H1 (cell line): ENCODE measurements around the gene ADORA1. TPM values are rescaled to one million over a fixed set of nuclear protein-coding genes. Genes with fewer than 3 reads are reported as not detected.

Experiments used
- CTCF ChIA-PET: fragments of 300-600 bp; sonication (Branson Sonifier 250); formaldehyde crosslinking; loops from one replicate; lab custom pipeline; 2021; ENCODE audit not compliant: partially characterized antibody; lab: Charles Lee
- POLR2A ChIA-PET: fragments of 300-600 bp; sonication (Branson Sonifier 250); formaldehyde crosslinking; loops from one replicate; lab custom pipeline; 2021; ENCODE audit warnings: inconsistent platforms; ENCODE audit not compliant: partially characterized antibody; lab: Charles Lee
- DNase-seq, 2 experiments: peaks; one replicate each; pipeline versions ENCODE4 v3.0.0 to v3.0.0-alpha.2; 2010 to 2022; ENCODE audit warnings: low spot score in 2 of 2, low read depth in 1 of 2, mixed read lengths in 1 of 2
- FAIRE-seq: peaks from 2 replicates; lab custom pipeline; 2011; peaks lifted over from hg19 to GRCh38; lab: Jason Lieb, UNC
- H2AFZ ChIP-seq: 2 replicates; pipeline ENCODE4 v1.8.1; 2012; ENCODE audit warnings: low read length, inconsistent platforms
- H2AK5ac ChIP-seq: 2 replicates; pipeline ENCODE4 v1.6.1; 2013; ENCODE audit warnings: low read depth, low read length
- H2BK120ac ChIP-seq: replicated peaks from 2 replicates; pipeline ENCODE3; 2013; ENCODE audit warnings: low read depth, low read length, inconsistent platforms
- H2BK12ac ChIP-seq: 2 replicates; pipeline ENCODE4 v1.6.1; 2013; ENCODE audit warnings: low read depth, low read length
- H2BK15ac ChIP-seq: 2 replicates; pipeline ENCODE4 v1.6.1; 2013; ENCODE audit warnings: low read length
- H2BK20ac ChIP-seq: 2 replicates; pipeline ENCODE4 v1.6.1; 2013; ENCODE audit warnings: low read length
- H2BK5ac ChIP-seq: 2 replicates; pipeline ENCODE4 v1.6.1; 2013; ENCODE audit warnings: low read depth, low read length
- H3K14ac ChIP-seq: 2 replicates; pipeline ENCODE4 v1.6.1; 2013; ENCODE audit warnings: inconsistent platforms; ENCODE audit not compliant: insufficient read length
- H3K18ac ChIP-seq: 2 replicates; pipeline ENCODE4 v1.6.1; 2013; ENCODE audit warnings: low read length; ENCODE audit errors: extremely low read depth
- H3K23ac ChIP-seq: 2 replicates; pipeline ENCODE4 v1.6.1; 2013; ENCODE audit warnings: inconsistent platforms; ENCODE audit not compliant: insufficient read length
- H3K23me2 ChIP-seq: 2 replicates; pipeline ENCODE4 v1.6.1; 2013; ENCODE audit warnings: low read depth, low read length
- H3K27ac ChIP-seq: 2 replicates; pipeline ENCODE4 v1.6.1; 2011; ENCODE audit warnings: low read depth, low read length, inconsistent platforms
- H3K27me3 ChIP-seq, 4 experiments: replicated peaks in 1 of 4; 1 replicate in 1 of 4; 2 replicates in 3 of 4; pipeline versions ENCODE4 v1.6.1 to v1.8.1; 2011 to 2013; ENCODE audit warnings: low read length in 3 of 4, mild to moderate bottlenecking in 3 of 4, inconsistent platforms in 2 of 4, mixed read lengths in 2 of 4, moderate library complexity in 1 of 4; ENCODE audit not compliant: control insufficient read depth in 3 of 4, insufficient read depth in 3 of 4; ENCODE audit errors: extremely low read depth in 1 of 4
- H3K36me3 ChIP-seq, 4 experiments: 2 replicates each; pipeline versions ENCODE4 v1.6.1 to v1.8.1; 2011 to 2013; ENCODE audit warnings: mild to moderate bottlenecking in 4 of 4, low read length in 3 of 4, moderate library complexity in 2 of 4, control low read depth in 1 of 4, inconsistent platforms in 1 of 4; ENCODE audit not compliant: insufficient read depth in 4 of 4, control insufficient read depth in 2 of 4
- H3K4ac ChIP-seq: replicated peaks from 2 replicates; pipeline ENCODE3; 2013; ENCODE audit warnings: low read length, low read depth, mixed read lengths, inconsistent platforms; ENCODE audit not compliant: insufficient read length
- H3K4me1 ChIP-seq, 4 experiments: replicated peaks in 1 of 4; 1 replicate in 1 of 4; 2 replicates in 3 of 4; pipeline versions ENCODE4 v1.6.1 to v1.8.1; 2011 to 2013; ENCODE audit warnings: low read length in 3 of 4, inconsistent platforms in 2 of 4, mixed read lengths in 1 of 4; ENCODE audit not compliant: insufficient read depth in 4 of 4, control insufficient read depth in 3 of 4
- H3K4me2 ChIP-seq, 2 experiments: 2 replicates each; pipeline versions ENCODE4 v1.6.1 to v1.8.1; 2011 to 2013; ENCODE audit warnings: low read depth in 2 of 2, low read length in 2 of 2, control low read depth in 1 of 2, inconsistent platforms in 1 of 2, mild to moderate bottlenecking in 1 of 2; ENCODE audit not compliant: insufficient read depth in 1 of 2
- H3K4me3 ChIP-seq, 4 experiments: fragments of 200-600, 300-600 bp in 1 of 4; sonication (generic), shearing (Covaris generic), sonication (Bioruptor Twin) in 1 of 4; 2 replicates each; pipeline versions ENCODE4 v1.5.1 to v1.8.1; 2011 to 2016; ENCODE audit warnings: low read length in 4 of 4, low read depth in 3 of 4, control low read depth in 2 of 4, inconsistent platforms in 2 of 4, mild to moderate bottlenecking in 2 of 4, mixed read lengths in 1 of 4, moderate library complexity in 1 of 4; ENCODE audit not compliant: insufficient read depth in 2 of 4; ENCODE audit errors: extremely low read depth in 1 of 4
- H3K56ac ChIP-seq: replicated peaks from 2 replicates; pipeline ENCODE3; 2013; ENCODE audit warnings: low read depth, mild to moderate bottlenecking, mixed read lengths, low read length, inconsistent platforms; ENCODE audit not compliant: insufficient read length
- H3K79me1 ChIP-seq: 2 replicates; pipeline ENCODE4 v1.6.1; 2013; ENCODE audit warnings: low read depth, low read length, control low read depth
- H3K79me2 ChIP-seq, 2 experiments: 2 replicates each; pipeline versions ENCODE4 v1.6.1 to v1.8.1; 2012 to 2013; ENCODE audit warnings: low read length in 2 of 2, mild to moderate bottlenecking in 2 of 2, inconsistent platforms in 1 of 2; ENCODE audit not compliant: insufficient read depth in 2 of 2, control insufficient read depth in 1 of 2
- H3K9ac ChIP-seq, 4 experiments: replicated peaks in 1 of 4; 1 replicate in 1 of 4; 2 replicates in 3 of 4; pipeline versions ENCODE4 v1.6.1 to v1.8.1; 2011 to 2013; ENCODE audit warnings: low read depth in 3 of 4, low read length in 3 of 4, control low read depth in 2 of 4, mild to moderate bottlenecking in 2 of 4, moderate library complexity in 2 of 4, inconsistent platforms in 1 of 4; ENCODE audit errors: extremely low read depth in 1 of 4
- H3K9me3 ChIP-seq, 2 experiments: 2 replicates each; pipeline versions ENCODE4 v1.6.1 to v1.8.1; 2012 to 2013; ENCODE audit warnings: mild to moderate bottlenecking in 2 of 2, moderate library complexity in 2 of 2, control low read depth in 1 of 2, inconsistent platforms in 1 of 2, low read depth in 1 of 2, low read length in 1 of 2, mixed read lengths in 1 of 2; ENCODE audit not compliant: insufficient read depth in 2 of 2
- H4K20me1 ChIP-seq, 2 experiments: replicated peaks in 1 of 2; 2 replicates each; pipeline versions ENCODE3 to v1.8.1; 2011 to 2013; ENCODE audit warnings: inconsistent platforms in 2 of 2, low read length in 2 of 2, mild to moderate bottlenecking in 1 of 2; ENCODE audit not compliant: insufficient read depth in 2 of 2, control insufficient read depth in 1 of 2
- H4K5ac ChIP-seq: 2 replicates; pipeline ENCODE4 v1.6.1; 2013; ENCODE audit warnings: low read length, low read depth, mixed read lengths, inconsistent platforms; ENCODE audit not compliant: insufficient read length
- H4K8ac ChIP-seq: 2 replicates; pipeline ENCODE4 v1.8.0; 2013; ENCODE audit warnings: mild to moderate bottlenecking, moderate library complexity, low read length, inconsistent platforms; ENCODE audit not compliant: insufficient read depth; ENCODE audit errors: extremely low read depth
- H4K91ac ChIP-seq: replicated peaks from 2 replicates; pipeline ENCODE3; 2013; ENCODE audit warnings: low read length, mixed read lengths, inconsistent platforms; ENCODE audit not compliant: insufficient read length
- JUND ChIP-seq: IDR thresholded peaks from 2 replicates; pipeline ENCODE4 v1.6.1; 2011; ENCODE audit warnings: mild to moderate bottlenecking, improper control_type of control experiment, low read length
- SIX5 ChIP-seq: IDR thresholded peaks from 2 replicates; pipeline ENCODE4 v1.6.1; 2011; ENCODE audit warnings: mild to moderate bottlenecking, low read depth, low read length
- ZNF274 ChIP-seq: IDR thresholded peaks from 2 replicates; pipeline ENCODE4 v1.7.0; 2012; ENCODE audit warnings: low read length, borderline replicate concordance; ENCODE audit errors: extremely low read depth
- WGBS, 2 experiments: shearing (Covaris generic) in 1 of 2; methylation state at CpG; one replicate each; pipeline versions ENCODE4 v1.1.6 to v1.1.7; 2013 to 2015; ENCODE audit warnings: low lambda C conversion rate in 2 of 2, mixed read lengths in 2 of 2, inconsistent platforms in 1 of 2, low coverage in 1 of 2, missing lambda C conversion rate in 1 of 2; ENCODE audit not compliant: insufficient replicate concordance in 2 of 2, insufficient coverage in 1 of 2, insufficient read length in 1 of 2; ENCODE audit errors: extremely low coverage in 1 of 2, missing lambda C conversion rate in 1 of 2; 5-methylcytosine and 5-hydroxymethylcytosine counted together
- polyA plus RNA-seq, 7 experiments: library from polyadenylated mRNA; depleted of rRNA in 3 of 7; stranded (reverse) in 5 of 7; unstranded in 2 of 7; fragments of >200 nt in 5 of 7; fragments of 200-250 nt in 2 of 7; gene quantifications; 1 replicate in 5 of 7; 2 replicates in 1 of 7; 4 replicates in 1 of 7; pipeline versions ENCODE4 v1.2.1 to v1.2.3, GENCODE V29; 2011 to 2013; ENCODE audit warnings: missing spikeins in 2 of 7, mixed read lengths in 2 of 7
- total RNA-seq: library from RNA; stranded (reverse); fragmentation: NEBNext Ultra II Directional; extraction: Animal tissue kit (Norgen Biotek cat#: 25700); gene quantifications from 2 replicates; pipeline ENCODE4 v1.2.1, GENCODE V29; 2021

ADORA1 gene
- total and polyA plus RNA-seq, 2 of the 8 experiments (the other 6 are each of a cell fraction or from before 2014, with no cell fraction given): 3.3 to 6.7 TPM

GRCh38 chr1:203163891-203164635, 36.5 kb downstream of the ADORA1 start:
- Histone ChIP-seq H2AK5ac (no peak overlapping the region), H3K27ac (no peak overlapping the region), H2AFZ (no peak overlapping the region), H2BK15ac (no peak overlapping the region), H3K9me3 (no peaks in the 10 kb centered on the region), H3K79me1 (no peaks in the 10 kb centered on the region), H3K79me2 (no peaks in the 10 kb centered on the region), H3K27me3 (no peaks in the 10 kb centered on the region), H2BK120ac (no peak overlapping the region), H4K5ac (no peak overlapping the region), H3K14ac (no peak overlapping the region), H2BK20ac (no peak overlapping the region), H2BK12ac (no peak overlapping the region), H2BK5ac (no peak overlapping the region), H3K4ac (no peak overlapping the region), H3K4me1 (no peaks in the 10 kb centered on the region; a peak in 1 of 7 replicates), H3K4me2 (no peak overlapping the region), H4K8ac (no peak overlapping the region), H3K4me3 (no peak overlapping the region), H4K91ac (no peak overlapping the region), H3K18ac (no peak overlapping the region), H3K9ac (no peak overlapping the region), H3K56ac (no peak overlapping the region), H4K20me1 (no peaks in the 10 kb centered on the region), H3K36me3 (no peaks in the 10 kb centered on the region), H3K23me2 (no peaks in the 10 kb centered on the region), H3K23ac (no peak overlapping the region)
- ChIA-PET CTCF (interaction anchor here (1.3 to 16.8 kb wide), 6 partner anchors 9 to 124 kb away, joined by 4 to 511 read pairs (median 19); partner anchors contain the start of gene ADORA1), POLR2A (no interaction called here)
- no peak for TF ChIP-seq JUND
- TF ChIP-seq SIX5: no peak
- no peak for TF ChIP-seq ZNF274
- DNase-seq (no peak), FAIRE-seq (no peak)
- WGBS, 2 experiments: 87% methylated on average over 7 of the region's 7 CpGs; no CpG with 5 or more reads in 1 of the 2 experiments
